Astrocyte (in vitro differentiated cells and primary cell): ENCODE data around the gene LIPG. TPM values are rescaled to one million over a fixed set of nuclear protein-coding genes. Genes with fewer than 3 reads are reported as not detected.

Source experiments
- DNase-seq: peaks from one replicate; pipeline ENCODE4 v3.0.0-alpha.2; 2010; ENCODE audit warnings: low read depth
- FAIRE-seq: peaks from 2 replicates; lab custom pipeline; 2011; peaks lifted over from hg19 to GRCh38; lab: Jason Lieb, UNC
- H2AFZ ChIP-seq: 2 replicates; pipeline ENCODE4 v1.6.0; 2012; ENCODE audit warnings: low read depth, low read length, inconsistent platforms
- H3K27ac ChIP-seq: 2 replicates; pipeline ENCODE4 v1.5.1; 2011; ENCODE audit warnings: low read depth, low read length, inconsistent platforms
- H3K27me3 ChIP-seq: 2 replicates; pipeline ENCODE4 v1.6.0; 2011; ENCODE audit warnings: low read length, inconsistent platforms; ENCODE audit not compliant: insufficient read depth
- H3K36me3 ChIP-seq: 2 replicates; pipeline ENCODE4 v1.5.1; 2011; ENCODE audit warnings: low read length, inconsistent platforms; ENCODE audit not compliant: insufficient read depth
- H3K4me1 ChIP-seq: 2 replicates; pipeline ENCODE4 v1.5.1; 2011; ENCODE audit warnings: low read length, inconsistent platforms; ENCODE audit not compliant: insufficient read depth
- H3K4me2 ChIP-seq: 2 replicates; pipeline ENCODE4 v1.6.0; 2012; ENCODE audit warnings: low read length, inconsistent platforms
- H3K4me3 ChIP-seq: 2 replicates; pipeline ENCODE4 v1.5.1; 2011; ENCODE audit warnings: low read depth, mild to moderate bottlenecking, low read length, inconsistent platforms; ENCODE audit not compliant: insufficient read depth
- H3K79me2 ChIP-seq: 2 replicates; pipeline ENCODE4 v1.6.0; 2012; ENCODE audit warnings: mild to moderate bottlenecking, low read length, inconsistent platforms; ENCODE audit not compliant: insufficient read depth
- H3K9ac ChIP-seq: 2 replicates; pipeline ENCODE4 v1.6.0; 2012; ENCODE audit warnings: mild to moderate bottlenecking, low read length, inconsistent platforms
- H3K9me3 ChIP-seq: 2 replicates; pipeline ENCODE4 v1.5.1; 2012; ENCODE audit warnings: low read depth, mild to moderate bottlenecking, low read length, inconsistent platforms; ENCODE audit not compliant: insufficient read depth
- H4K20me1 ChIP-seq: 2 replicates; pipeline ENCODE4 v1.6.0; 2012; ENCODE audit warnings: low read length, inconsistent platforms; ENCODE audit not compliant: insufficient read depth
- H3K27ac Mint-ChIP-seq: one replicate; pipeline ENCODE4 v1.8.0; 2021; ENCODE audit warnings: mild to moderate bottlenecking, mixed read lengths; ENCODE audit not compliant: unreplicated experiment
- H3K27me3 Mint-ChIP-seq: one replicate; pipeline ENCODE4 v1.8.0; 2021; ENCODE audit warnings: low read depth, mixed read lengths; ENCODE audit not compliant: unreplicated experiment
- H3K36me3 Mint-ChIP-seq: one replicate; pipeline ENCODE4 v1.8.0; 2021; ENCODE audit warnings: low read depth, mixed read lengths; ENCODE audit not compliant: unreplicated experiment
- H3K4me1 Mint-ChIP-seq: one replicate; pipeline ENCODE4 v1.8.0; 2021; ENCODE audit warnings: low read depth, mixed read lengths; ENCODE audit not compliant: unreplicated experiment
- H3K4me3 Mint-ChIP-seq: one replicate; pipeline ENCODE4 v1.8.0; 2021; ENCODE audit warnings: mild to moderate bottlenecking, moderate library complexity, mixed read lengths; ENCODE audit not compliant: unreplicated experiment
- H3K9me3 Mint-ChIP-seq: one replicate; pipeline ENCODE4 v1.8.0; 2021; ENCODE audit warnings: mild to moderate bottlenecking, mixed read lengths; ENCODE audit not compliant: unreplicated experiment
- EZH2 ChIP-seq: IDR thresholded peaks from 2 replicates; pipeline ENCODE4 v1.6.1; 2012; ENCODE audit warnings: mild to moderate bottlenecking, low read length, inconsistent platforms; ENCODE audit not compliant: insufficient read depth
- total RNA-seq: library from RNA; stranded (reverse); gene quantifications from 2 replicates; pipeline ENCODE4 v1.2.1, GENCODE V29; 2021
- TF ChIP-seq, protein P1 (sequence below): IDR thresholded peaks from 2 replicates; pipeline ENCODE4 v1.5.1; 2011; ENCODE audit warnings: low read depth, mild to moderate bottlenecking, inconsistent platforms, low read length, moderate library complexity; ENCODE audit not compliant: insufficient read depth

The LIPG gene
- total RNA-seq, 1 donor from 2014 or later, result 18.3 TPM

DNA sequence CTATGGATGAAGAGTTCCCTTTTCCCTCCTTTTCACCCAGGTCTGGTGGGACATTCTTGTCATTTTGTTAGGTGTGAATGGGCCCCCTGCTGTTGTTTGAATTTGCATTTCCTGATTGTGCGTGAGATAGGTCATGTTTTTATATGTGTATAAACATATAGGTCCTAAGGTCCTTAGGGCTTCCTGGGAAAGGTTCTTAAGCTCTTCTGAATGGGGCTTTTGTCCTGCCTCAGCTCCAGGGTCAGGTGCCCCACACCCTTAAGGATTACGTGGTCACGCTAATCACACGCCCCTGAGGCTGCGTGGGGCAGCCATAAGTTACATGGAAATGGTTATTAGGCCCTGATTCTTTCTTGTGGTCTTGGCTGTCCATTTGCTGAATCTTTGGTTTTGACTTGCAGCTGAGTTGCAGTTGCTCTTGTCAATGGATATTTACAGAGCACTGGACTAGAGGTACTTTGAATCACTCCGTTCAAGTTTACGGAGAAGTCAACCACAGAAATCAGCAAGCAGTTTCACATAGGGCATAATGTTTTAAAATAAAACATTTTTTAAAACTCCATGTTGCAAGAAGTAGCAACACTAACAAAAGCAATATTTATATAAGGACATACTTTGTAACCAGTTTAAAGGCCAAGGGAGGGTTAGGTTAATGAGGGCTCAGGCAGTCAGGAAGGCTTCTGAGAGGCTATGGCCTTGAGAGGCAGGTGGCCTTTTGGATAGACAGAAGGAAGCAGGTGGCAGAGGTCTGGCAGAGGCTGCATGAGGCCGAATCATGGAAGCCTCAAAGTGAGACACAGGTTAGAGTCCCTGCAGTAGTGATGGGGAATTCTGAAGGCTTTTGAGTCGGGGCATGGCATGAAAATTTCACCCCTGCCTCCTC lies 24.2 kb downstream of the LIPG start:
- H3K4me1 Mint-ChIP-seq, result no peaks in the 10 kb centered on the region
- H3K9ac ChIP-seq, result no peak overlapping the region
- H3K9me3 Mint-ChIP-seq, result no peaks in the 10 kb centered on the region
- H2AFZ ChIP-seq, result no peak overlapping the region
- no peaks in the 10 kb centered on the region for H3K4me1 ChIP-seq
- H3K4me2 ChIP-seq, result no peak overlapping the region
- H3K79me2 ChIP-seq, result no peaks in the 10 kb centered on the region
- FAIRE-seq (no peak), DNase-seq (no peak)
- peaks cover 5% of the 10 kb centered on the region for H3K27me3 Mint-ChIP-seq
- no peaks in the 10 kb centered on the region for H3K9me3 ChIP-seq
- H3K36me3 ChIP-seq, result no peaks in the 10 kb centered on the region
- peaks cover 4% of the 10 kb centered on the region for H3K27me3 ChIP-seq
- H3K4me3 Mint-ChIP-seq, result no peak overlapping the region
- H3K27ac ChIP-seq, result no peak overlapping the region
- TF ChIP-seq, protein P1, sequence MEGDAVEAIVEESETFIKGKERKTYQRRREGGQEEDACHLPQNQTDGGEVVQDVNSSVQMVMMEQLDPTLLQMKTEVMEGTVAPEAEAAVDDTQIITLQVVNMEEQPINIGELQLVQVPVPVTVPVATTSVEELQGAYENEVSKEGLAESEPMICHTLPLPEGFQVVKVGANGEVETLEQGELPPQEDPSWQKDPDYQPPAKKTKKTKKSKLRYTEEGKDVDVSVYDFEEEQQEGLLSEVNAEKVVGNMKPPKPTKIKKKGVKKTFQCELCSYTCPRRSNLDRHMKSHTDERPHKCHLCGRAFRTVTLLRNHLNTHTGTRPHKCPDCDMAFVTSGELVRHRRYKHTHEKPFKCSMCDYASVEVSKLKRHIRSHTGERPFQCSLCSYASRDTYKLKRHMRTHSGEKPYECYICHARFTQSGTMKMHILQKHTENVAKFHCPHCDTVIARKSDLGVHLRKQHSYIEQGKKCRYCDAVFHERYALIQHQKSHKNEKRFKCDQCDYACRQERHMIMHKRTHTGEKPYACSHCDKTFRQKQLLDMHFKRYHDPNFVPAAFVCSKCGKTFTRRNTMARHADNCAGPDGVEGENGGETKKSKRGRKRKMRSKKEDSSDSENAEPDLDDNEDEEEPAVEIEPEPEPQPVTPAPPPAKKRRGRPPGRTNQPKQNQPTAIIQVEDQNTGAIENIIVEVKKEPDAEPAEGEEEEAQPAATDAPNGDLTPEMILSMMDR, result no peak
- TF ChIP-seq EZH2, result no peak
- peaks cover 12% of the 10 kb centered on the region for H3K36me3 Mint-ChIP-seq
- no peaks in the 10 kb centered on the region for H4K20me1 ChIP-seq
- no peak overlapping the region for H3K27ac Mint-ChIP-seq
- H3K4me3 ChIP-seq, result no peak overlapping the region

DNA sequence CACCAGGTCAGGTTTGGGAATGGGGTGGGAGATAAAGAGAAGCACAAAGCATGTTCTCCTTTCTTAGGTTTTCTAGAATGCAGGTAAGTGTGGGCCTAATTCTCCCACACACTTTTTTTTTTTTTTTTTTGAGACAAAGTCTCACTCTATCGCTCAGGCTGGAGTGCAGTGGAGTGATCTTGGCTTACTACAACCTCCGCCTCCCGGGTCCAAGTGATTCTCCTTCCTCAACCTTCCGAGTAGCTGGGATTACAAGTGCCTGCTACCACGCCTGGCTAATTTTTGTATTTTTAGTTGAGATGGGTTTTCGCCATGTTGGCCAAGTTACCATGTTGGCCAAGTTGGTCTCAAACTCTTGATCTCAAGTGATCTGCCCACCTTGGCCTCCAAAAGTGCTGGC lies 26.3 kb downstream of the LIPG start:
- Mint-ChIP-seq H3K36me3 (peaks cover 10% of the 10 kb centered on the region), H3K4me3 (no peak overlapping the region)
- H3K27me3 ChIP-seq, result no peaks in the 10 kb centered on the region

More for the DNA sequence above, 26.3 kb downstream of the LIPG start:
- Histone ChIP-seq H3K9me3 (no peaks in the 10 kb centered on the region), H3K4me1 (no peaks in the 10 kb centered on the region), H3K27ac (no peak overlapping the region), H2AFZ (no peak overlapping the region), H3K9ac (no peak overlapping the region), H3K4me2 (no peak overlapping the region), H4K20me1 (no peaks in the 10 kb centered on the region), H3K36me3 (no peaks in the 10 kb centered on the region), H3K79me2 (no peaks in the 10 kb centered on the region), H3K4me3 (no peak overlapping the region)
- Mint-ChIP-seq H3K9me3 (no peaks in the 10 kb centered on the region), H3K4me1 (no peaks in the 10 kb centered on the region), H3K27me3 (peaks cover under 1% of the 10 kb centered on the region), H3K27ac (no peak overlapping the region)
- DNase-seq (no peak), FAIRE-seq (no peak)
- TF ChIP-seq, protein P1, result no peak
- TF ChIP-seq EZH2, result no peak
